SU-DHL-6 (cell line): ENCODE measurements around the gene SLX4IP.

Experiments
- EZH2phosphoT487 ChIP-seq: fragments of 200-600 bp; sonication (generic), shearing (Covaris generic); conservative IDR thresholded peaks from 2 replicates; pipeline ENCODE4 v1.6.1; 2018; ENCODE audit warnings: mild to moderate bottlenecking, antibody characterized with exemption, low read length, moderate library complexity, mixed read lengths
- TF ChIP-seq, protein P1 (sequence below): fragments of 200-600 bp; sonication (generic); IDR thresholded peaks from one replicate; pipeline ENCODE4 v1.5.1; 2017; ENCODE audit warnings: antibody characterized with exemption, mild to moderate bottlenecking, low read length, moderate library complexity; ENCODE audit not compliant: insufficient read depth, poor library complexity, severe bottlenecking

- TF ChIP-seq, protein P1, sequence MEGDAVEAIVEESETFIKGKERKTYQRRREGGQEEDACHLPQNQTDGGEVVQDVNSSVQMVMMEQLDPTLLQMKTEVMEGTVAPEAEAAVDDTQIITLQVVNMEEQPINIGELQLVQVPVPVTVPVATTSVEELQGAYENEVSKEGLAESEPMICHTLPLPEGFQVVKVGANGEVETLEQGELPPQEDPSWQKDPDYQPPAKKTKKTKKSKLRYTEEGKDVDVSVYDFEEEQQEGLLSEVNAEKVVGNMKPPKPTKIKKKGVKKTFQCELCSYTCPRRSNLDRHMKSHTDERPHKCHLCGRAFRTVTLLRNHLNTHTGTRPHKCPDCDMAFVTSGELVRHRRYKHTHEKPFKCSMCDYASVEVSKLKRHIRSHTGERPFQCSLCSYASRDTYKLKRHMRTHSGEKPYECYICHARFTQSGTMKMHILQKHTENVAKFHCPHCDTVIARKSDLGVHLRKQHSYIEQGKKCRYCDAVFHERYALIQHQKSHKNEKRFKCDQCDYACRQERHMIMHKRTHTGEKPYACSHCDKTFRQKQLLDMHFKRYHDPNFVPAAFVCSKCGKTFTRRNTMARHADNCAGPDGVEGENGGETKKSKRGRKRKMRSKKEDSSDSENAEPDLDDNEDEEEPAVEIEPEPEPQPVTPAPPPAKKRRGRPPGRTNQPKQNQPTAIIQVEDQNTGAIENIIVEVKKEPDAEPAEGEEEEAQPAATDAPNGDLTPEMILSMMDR = no peak
- TF ChIP-seq EZH2phosphoT487 = no peak
These were observed 184.3 kb downstream of the SLX4IP start for GRCh38 chr20:10619427-10619826.
